ENCODE data around the gene TTC34. TPM values are rescaled to one million over a fixed set of nuclear protein-coding genes. Genes with fewer than 3 reads are reported as not detected.

Gene TTC34
- total RNA-seq, 2 donors from 2014 or later, result under 0.01 to 0.52 TPM

GRCh38 chr1:2822621-2823145 is 21.2 kb upstream of the TTC34 start:
- Histone ChIP-seq H3K4me1 (peaks cover 5% of the 10 kb centered on the region), H3K27ac (no peak overlapping the region), H3K9me3 (no peaks in the 10 kb centered on the region), H3K36me3 (replicated peaks in 1 of 2; ENCODE audit: insufficient read depth in 1 of 2, low read depth in 2 of 2) (no peaks in the 10 kb centered on the region), H3K27me3 (no peaks in the 10 kb centered on the region), H3K4me3 (no peak overlapping the region)
- DNase-seq (no peak), ATAC-seq (no peak)
- intact Hi-C loops (cut with DNase I), result no loop called here
- TF ChIP-seq CTCF (IDR thresholded peaks at IDR 0.05), result no peak
- no peak for TF ChIP-seq POLR2A (IDR thresholded peaks at IDR 0.05)
- 80 to 84% methylated on average over 11 to 12 of the region's 12 CpGs for WGBS, 2 donors

GRCh38 chr1:2821966-2822620 is 20.6 kb upstream of the TTC34 start:
- intact Hi-C loops (cut with DNase I), result no loop called here
- H3K27me3 ChIP-seq, result no peaks in the 10 kb centered on the region

GRCh38 chr1:2821373-2821955 is 20.0 kb upstream of the TTC34 start:
- Histone ChIP-seq H3K9me3 (no peaks in the 10 kb centered on the region), H3K27ac (no peak overlapping the region), H3K4me1 (peaks cover 5% of the 10 kb centered on the region), H3K27me3 (no peaks in the 10 kb centered on the region), H3K4me3 (no peak overlapping the region), H3K36me3 (replicated peaks in 1 of 2; ENCODE audit: insufficient read depth in 1 of 2, low read depth in 2 of 2) (no peaks in the 10 kb centered on the region)
- ATAC-seq (no peak), DNase-seq (no peak)
- intact Hi-C loops (cut with DNase I), result no loop called here
- TF ChIP-seq POLR2A (IDR thresholded peaks at IDR 0.05) (no peak), CTCF (IDR thresholded peaks at IDR 0.05) (no peak)
- WGBS, 2 donors, result 71 to 100% methylated on average over 1 to 17 of the region's 17 CpGs

More at GRCh38 chr1:2821966-2822620, 20.6 kb upstream of the TTC34 start:
- Histone ChIP-seq H3K9me3 (no peaks in the 10 kb centered on the region), H3K27ac (no peak overlapping the region), H3K4me1 (peaks cover 5% of the 10 kb centered on the region), H3K36me3 (replicated peaks in 1 of 2; ENCODE audit: insufficient read depth in 1 of 2, low read depth in 2 of 2) (no peaks in the 10 kb centered on the region), H3K4me3 (no peak overlapping the region)
- peak; percentile 50 to 64 (median 54) for DNase-seq
- WGBS, 2 donors, result 0 to 18% methylated on average over 1 to 29 of the region's 29 CpGs
- ATAC-seq, result peak; percentile 79
- peak; percentile 21 to 63 (median 47) for TF ChIP-seq CTCF (IDR thresholded peaks at IDR 0.05)
- no peak for TF ChIP-seq POLR2A (IDR thresholded peaks at IDR 0.05)

- H3K27ac ChIP-seq, result no peak overlapping the region
- H3K9me3 ChIP-seq, result no peaks in the 10 kb centered on the region
- TF ChIP-seq POLR2A (IDR thresholded peaks at IDR 0.05), result no peak
- TF ChIP-seq CTCF (IDR thresholded peaks at IDR 0.05), result no peak
- no peaks in the 10 kb centered on the region for H3K36me3 ChIP-seq (replicated peaks in 1 of 2; ENCODE audit: insufficient read depth in 1 of 2, low read depth in 2 of 2)
- intact Hi-C loops (cut with DNase I), result no loop called here
- WGBS, 2 donors, result 63 to 70% methylated on average over 2 to 11 of the region's 11 CpGs
- no peak for ATAC-seq
- H3K27me3 ChIP-seq, result no peaks in the 10 kb centered on the region
- no peak for DNase-seq
- H3K4me1 ChIP-seq, result peaks cover 5% of the 10 kb centered on the region
- H3K4me3 ChIP-seq, result no peak overlapping the region
Measured at GRCh38 chr1:2820731-2821372, 19.4 kb upstream of the TTC34 start.
